Esophagus muscularis mucosa (tissue), 4 donors: ENCODE measurements around the gene TRAPPC14.

Experiments used
- EP300 ChIP-seq: sonication (generic); formaldehyde crosslinking; IDR thresholded peaks from one replicate; pipeline ENCODE4 v1.6.1; 2017; ENCODE audit warnings: antibody characterized with exemption
- POLR2A ChIP-seq: fragments of 450-650 bp; IDR thresholded peaks from one replicate; pipeline ENCODE4 v1.6.1; 2017; ENCODE audit warnings: antibody characterized with exemption, moderate library complexity, mild to moderate bottlenecking, low read depth
- POLR2AphosphoS5 ChIP-seq, 2 donors: sonication (generic); formaldehyde crosslinking; IDR thresholded peaks; one replicate each; pipeline ENCODE4 v1.6.1; 2017; ENCODE audit warnings: antibody characterized with exemption in 2 of 2
- TF ChIP-seq, protein P1 (sequence below), 3 experiments: fragments of 200-600 bp in 2 of 3; fragments of 450-650 bp in 1 of 3; sonication (generic) in 2 of 3; IDR thresholded peaks; one replicate each; pipeline ENCODE4 v1.5.1; 2017 to 2019; ENCODE audit warnings: antibody characterized with exemption in 3 of 3, mild to moderate bottlenecking in 2 of 3, moderate library complexity in 1 of 3

DNA sequence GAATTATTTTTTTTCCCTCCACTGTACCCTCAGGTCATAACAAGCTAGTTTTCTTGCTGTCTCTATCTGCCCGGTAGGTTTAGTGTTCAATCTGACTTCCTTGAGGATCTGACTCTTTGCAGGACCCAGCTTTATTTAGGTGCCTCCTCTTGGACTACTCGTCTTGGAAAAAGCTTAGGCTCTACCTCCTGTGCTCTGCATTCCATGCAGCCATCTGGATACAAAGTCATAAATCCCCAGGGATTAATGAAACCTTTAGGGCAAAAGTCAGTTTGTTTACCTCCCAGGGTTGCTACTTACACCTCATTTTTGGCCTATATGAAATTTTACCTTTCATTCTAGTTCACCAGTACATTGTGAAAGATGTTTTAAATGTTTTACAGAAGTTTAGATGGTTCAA, 27.2 kb upstream of the TRAPPC14 start:
- TF ChIP-seq, protein P1, sequence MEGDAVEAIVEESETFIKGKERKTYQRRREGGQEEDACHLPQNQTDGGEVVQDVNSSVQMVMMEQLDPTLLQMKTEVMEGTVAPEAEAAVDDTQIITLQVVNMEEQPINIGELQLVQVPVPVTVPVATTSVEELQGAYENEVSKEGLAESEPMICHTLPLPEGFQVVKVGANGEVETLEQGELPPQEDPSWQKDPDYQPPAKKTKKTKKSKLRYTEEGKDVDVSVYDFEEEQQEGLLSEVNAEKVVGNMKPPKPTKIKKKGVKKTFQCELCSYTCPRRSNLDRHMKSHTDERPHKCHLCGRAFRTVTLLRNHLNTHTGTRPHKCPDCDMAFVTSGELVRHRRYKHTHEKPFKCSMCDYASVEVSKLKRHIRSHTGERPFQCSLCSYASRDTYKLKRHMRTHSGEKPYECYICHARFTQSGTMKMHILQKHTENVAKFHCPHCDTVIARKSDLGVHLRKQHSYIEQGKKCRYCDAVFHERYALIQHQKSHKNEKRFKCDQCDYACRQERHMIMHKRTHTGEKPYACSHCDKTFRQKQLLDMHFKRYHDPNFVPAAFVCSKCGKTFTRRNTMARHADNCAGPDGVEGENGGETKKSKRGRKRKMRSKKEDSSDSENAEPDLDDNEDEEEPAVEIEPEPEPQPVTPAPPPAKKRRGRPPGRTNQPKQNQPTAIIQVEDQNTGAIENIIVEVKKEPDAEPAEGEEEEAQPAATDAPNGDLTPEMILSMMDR (IDR thresholded peaks at IDR 0.05), result no peak
- no peak for TF ChIP-seq POLR2AphosphoS5 (IDR thresholded peaks at IDR 0.05)
- no peak for TF ChIP-seq EP300
- no peak for TF ChIP-seq POLR2A
